Endothelial cell of umbilical vein (primary cell): ENCODE results near the gene POLR3B.

Experiments
- EZH2 ChIP-seq: IDR thresholded peaks from 2 replicates; pipeline ENCODE4 v1.6.1; 2012; ENCODE audit warnings: borderline replicate concordance, low read depth, mild to moderate bottlenecking, moderate library complexity, low read length, inconsistent platforms; ENCODE audit not compliant: severe bottlenecking
- MAX ChIP-seq: IDR thresholded peaks from 2 replicates; pipeline ENCODE4 v1.6.1; 2011; ENCODE audit not compliant: insufficient read depth, insufficient read length
- MYC ChIP-seq: IDR thresholded peaks from one replicate; pipeline ENCODE4 v1.6.1; 2011; ENCODE audit warnings: mild to moderate bottlenecking, low read depth, low read length
- POLR2A ChIP-seq: IDR thresholded peaks from 2 replicates; pipeline ENCODE4 v1.6.1; 2012; ENCODE audit warnings: low read depth, mild to moderate bottlenecking, control low read depth, low read length
- POLR2AphosphoS5 ChIP-seq: IDR thresholded peaks from 2 replicates; pipeline ENCODE4 v1.6.1; 2012; ENCODE audit warnings: low read depth, mild to moderate bottlenecking, control low read depth, low read length, moderate library complexity; ENCODE audit not compliant: insufficient read depth
- TF ChIP-seq, protein P1 (sequence below), 2 donors: IDR thresholded peaks; 1 replicate in 1 of 2; 2 replicates in 1 of 2; pipeline ENCODE4 v1.5.1; 2011; ENCODE audit warnings: low read length in 2 of 2, mild to moderate bottlenecking in 2 of 2, moderate library complexity in 2 of 2, control low read depth in 1 of 2, inconsistent platforms in 1 of 2, low read depth in 1 of 2; ENCODE audit not compliant: insufficient read depth in 1 of 2; ENCODE audit errors: extremely low read depth in 1 of 2

GRCh38 chr12:106487664-106488063 lies 130.1 kb downstream of the POLR3B start:
- TF ChIP-seq EZH2 (no peak), MYC (no peak), POLR2A (no peak), POLR2AphosphoS5 (no peak), MAX (no peak)
- TF ChIP-seq, protein P1, sequence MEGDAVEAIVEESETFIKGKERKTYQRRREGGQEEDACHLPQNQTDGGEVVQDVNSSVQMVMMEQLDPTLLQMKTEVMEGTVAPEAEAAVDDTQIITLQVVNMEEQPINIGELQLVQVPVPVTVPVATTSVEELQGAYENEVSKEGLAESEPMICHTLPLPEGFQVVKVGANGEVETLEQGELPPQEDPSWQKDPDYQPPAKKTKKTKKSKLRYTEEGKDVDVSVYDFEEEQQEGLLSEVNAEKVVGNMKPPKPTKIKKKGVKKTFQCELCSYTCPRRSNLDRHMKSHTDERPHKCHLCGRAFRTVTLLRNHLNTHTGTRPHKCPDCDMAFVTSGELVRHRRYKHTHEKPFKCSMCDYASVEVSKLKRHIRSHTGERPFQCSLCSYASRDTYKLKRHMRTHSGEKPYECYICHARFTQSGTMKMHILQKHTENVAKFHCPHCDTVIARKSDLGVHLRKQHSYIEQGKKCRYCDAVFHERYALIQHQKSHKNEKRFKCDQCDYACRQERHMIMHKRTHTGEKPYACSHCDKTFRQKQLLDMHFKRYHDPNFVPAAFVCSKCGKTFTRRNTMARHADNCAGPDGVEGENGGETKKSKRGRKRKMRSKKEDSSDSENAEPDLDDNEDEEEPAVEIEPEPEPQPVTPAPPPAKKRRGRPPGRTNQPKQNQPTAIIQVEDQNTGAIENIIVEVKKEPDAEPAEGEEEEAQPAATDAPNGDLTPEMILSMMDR (IDR thresholded peaks at IDR 0.05; ENCODE audit: extremely low read depth in 1 of 2, insufficient read depth in 1 of 2, low read depth in 1 of 2, low read length in 2 of 2) = no peak
